ENCODE results near the gene KLHDC10.

The KLHDC10 gene

DNA sequence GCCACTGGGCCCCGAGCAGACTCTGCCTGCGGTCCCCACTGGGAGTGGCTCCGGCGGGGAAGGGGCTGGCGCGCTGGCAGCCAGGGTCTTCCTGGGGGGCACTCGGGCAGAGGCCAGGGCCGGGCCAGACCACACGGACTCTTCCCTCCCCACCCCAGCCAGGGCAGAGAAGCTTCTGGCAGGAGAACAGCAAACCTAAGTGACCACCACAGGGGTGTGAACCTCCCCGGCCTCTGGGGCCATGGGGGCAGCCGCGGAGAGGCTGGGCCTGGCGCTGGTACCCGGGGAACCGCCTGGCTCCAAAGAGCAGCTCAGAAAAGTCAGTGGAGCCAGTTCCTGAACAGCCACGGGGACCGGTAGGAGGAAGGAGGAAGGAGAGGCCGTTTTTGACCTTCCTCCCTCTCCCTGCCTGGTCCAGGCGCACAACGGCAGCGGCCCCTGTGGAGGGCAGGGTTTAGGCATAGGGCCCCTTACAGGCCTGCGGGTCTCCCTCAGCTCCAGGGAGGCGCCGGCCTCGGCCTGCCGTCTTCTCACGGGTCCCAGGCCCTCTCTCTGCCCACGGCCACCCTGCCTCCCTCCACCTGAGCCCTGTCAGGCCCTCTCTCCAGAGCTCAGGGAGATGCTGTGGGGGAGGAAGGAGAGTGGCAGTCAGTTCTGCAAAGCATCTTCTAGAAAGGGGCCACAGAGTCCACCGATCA lies 83.0 kb downstream of the KLHDC10 start:
- Histone ChIP-seq H3K79me2 (ENCODE audit: insufficient read depth, low read length) (no peaks in the 10 kb centered on the region), H4K20me1 (ENCODE audit: insufficient read depth, low read length) (peaks cover 14% of the 10 kb centered on the region), H3K4me1 (ENCODE audit: insufficient read depth, low read length) (no peaks in the 10 kb centered on the region), H3K4me3 (ENCODE audit: low read depth in 1 of 2, low read length in 2 of 2) (no peak overlapping the region), H3K36me3 (ENCODE audit: insufficient read depth, low read length) (no peaks in the 10 kb centered on the region), H3K9me3 (ENCODE audit: insufficient read depth, low read length, severe bottlenecking) (no peaks in the 10 kb centered on the region), H3K4me2 (ENCODE audit: insufficient read depth, low read length) (no peak overlapping the region), H3K27ac (ENCODE audit: low read length) (no peak overlapping the region), H3K9ac (ENCODE audit: low read depth, low read length) (no peak overlapping the region), H3K27me3 (ENCODE audit: insufficient read depth, low read length, poor library complexity) (no peaks in the 10 kb centered on the region), H2AFZ (ENCODE audit: low read depth, low read length) (no peak overlapping the region)
- DNase-seq (no peak), ATAC-seq (ENCODE audit: insufficient read depth, low read depth) (no peak)
- no peak for TF ChIP-seq EZH2 (IDR thresholded peaks at IDR 0.05; ENCODE audit: borderline replicate concordance, low read depth, low read length, severe bottlenecking)
- TF ChIP-seq, protein P1, sequence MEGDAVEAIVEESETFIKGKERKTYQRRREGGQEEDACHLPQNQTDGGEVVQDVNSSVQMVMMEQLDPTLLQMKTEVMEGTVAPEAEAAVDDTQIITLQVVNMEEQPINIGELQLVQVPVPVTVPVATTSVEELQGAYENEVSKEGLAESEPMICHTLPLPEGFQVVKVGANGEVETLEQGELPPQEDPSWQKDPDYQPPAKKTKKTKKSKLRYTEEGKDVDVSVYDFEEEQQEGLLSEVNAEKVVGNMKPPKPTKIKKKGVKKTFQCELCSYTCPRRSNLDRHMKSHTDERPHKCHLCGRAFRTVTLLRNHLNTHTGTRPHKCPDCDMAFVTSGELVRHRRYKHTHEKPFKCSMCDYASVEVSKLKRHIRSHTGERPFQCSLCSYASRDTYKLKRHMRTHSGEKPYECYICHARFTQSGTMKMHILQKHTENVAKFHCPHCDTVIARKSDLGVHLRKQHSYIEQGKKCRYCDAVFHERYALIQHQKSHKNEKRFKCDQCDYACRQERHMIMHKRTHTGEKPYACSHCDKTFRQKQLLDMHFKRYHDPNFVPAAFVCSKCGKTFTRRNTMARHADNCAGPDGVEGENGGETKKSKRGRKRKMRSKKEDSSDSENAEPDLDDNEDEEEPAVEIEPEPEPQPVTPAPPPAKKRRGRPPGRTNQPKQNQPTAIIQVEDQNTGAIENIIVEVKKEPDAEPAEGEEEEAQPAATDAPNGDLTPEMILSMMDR (IDR thresholded peaks at IDR 0.05; ENCODE audit: borderline replicate concordance, extremely low read depth, low read length, poor library complexity, severe bottlenecking), result no peak

DNA sequence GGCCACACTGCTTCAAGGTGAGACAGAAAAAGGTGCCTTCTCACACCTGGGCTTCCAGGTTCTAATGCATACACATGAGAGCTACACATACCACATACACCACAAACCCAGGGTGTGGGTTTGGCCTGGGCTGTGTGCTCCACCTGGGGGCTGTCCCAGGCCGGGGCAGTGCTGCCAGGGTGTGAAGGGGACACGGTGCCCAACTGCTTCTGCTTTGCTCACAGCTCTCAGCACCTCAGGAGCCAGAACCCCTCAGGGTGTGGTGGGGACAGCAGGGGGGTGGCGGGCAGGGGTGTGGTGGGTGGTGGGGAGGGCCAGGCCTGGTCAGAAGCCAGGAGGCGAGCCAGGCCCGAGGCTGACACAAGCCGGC lies 83.8 kb downstream of the KLHDC10 start:
- Histone ChIP-seq H3K36me3 (ENCODE audit: insufficient read depth, low read length) (no peaks in the 10 kb centered on the region), H3K4me2 (ENCODE audit: insufficient read depth, low read length) (no peak overlapping the region), H3K9me3 (ENCODE audit: insufficient read depth, low read length, severe bottlenecking) (no peaks in the 10 kb centered on the region)

DNA sequence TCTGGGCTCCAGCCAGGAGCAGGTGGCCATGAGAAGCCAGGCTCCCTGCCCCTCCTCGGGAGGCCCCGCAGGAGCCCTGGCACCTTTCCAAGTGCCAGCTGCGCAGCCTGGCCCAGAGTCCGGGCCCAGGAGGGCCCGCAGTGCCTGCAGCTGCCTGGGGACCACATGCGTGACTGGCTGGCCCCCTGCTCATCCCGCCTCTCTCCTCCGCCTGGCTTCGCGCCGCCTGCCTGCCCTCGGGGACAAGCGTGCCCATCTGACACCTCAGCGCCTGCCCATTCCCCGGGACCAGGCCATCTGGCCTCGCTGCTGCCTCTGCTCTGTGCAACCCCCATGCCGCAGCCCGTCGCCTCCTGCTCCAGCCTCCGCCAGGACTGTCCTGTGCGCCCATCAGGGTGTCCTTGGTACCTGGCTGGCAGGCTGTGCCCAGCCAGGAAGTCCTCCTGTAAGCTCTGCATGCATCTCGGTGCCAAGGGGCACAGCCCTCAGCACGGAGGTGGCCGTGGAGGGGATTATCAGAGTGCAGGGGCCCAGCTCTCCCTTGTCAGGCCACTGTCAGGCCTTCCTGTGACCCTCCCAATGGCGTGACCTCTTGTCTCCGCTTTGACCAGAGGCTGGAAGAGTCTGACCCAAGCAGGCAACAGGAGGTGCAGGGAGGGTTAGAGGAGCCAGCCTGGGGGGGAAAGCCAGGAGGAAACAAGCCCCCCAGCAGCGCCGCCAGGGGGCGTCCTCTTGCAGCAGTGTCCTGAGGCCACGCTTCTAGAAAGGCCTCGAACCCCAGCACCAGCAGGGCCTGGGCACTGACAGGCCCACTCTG lies 84.4 kb downstream of the KLHDC10 start:
- DNase-seq (no peak), ATAC-seq (ENCODE audit: insufficient read depth, low read depth) (peak; percentile 8; the same call in 1 of the 3 replicates)
- H3K4me1 ChIP-seq (ENCODE audit: insufficient read depth, low read length), result no peaks in the 10 kb centered on the region
- H3K79me2 ChIP-seq (ENCODE audit: insufficient read depth, low read length), result no peaks in the 10 kb centered on the region
- no peaks in the 10 kb centered on the region for H3K27me3 ChIP-seq (ENCODE audit: insufficient read depth, low read length, poor library complexity)
- H2AFZ ChIP-seq (ENCODE audit: low read depth, low read length), result no peak overlapping the region
- TF ChIP-seq EZH2 (IDR thresholded peaks at IDR 0.05; ENCODE audit: borderline replicate concordance, low read depth, low read length, severe bottlenecking), result no peak
- TF ChIP-seq, protein P1 (IDR thresholded peaks at IDR 0.05; ENCODE audit: borderline replicate concordance, extremely low read depth, low read length, poor library complexity, severe bottlenecking), result peak; percentile 16
- H3K9me3 ChIP-seq (ENCODE audit: insufficient read depth, low read length, severe bottlenecking), result no peaks in the 10 kb centered on the region
- H3K9ac ChIP-seq (ENCODE audit: low read depth, low read length), result no peak overlapping the region
- H3K4me3 ChIP-seq (ENCODE audit: low read depth in 1 of 2, low read length in 2 of 2), result no peak overlapping the region
- no peaks in the 10 kb centered on the region for H3K36me3 ChIP-seq (ENCODE audit: insufficient read depth, low read length)
- H3K27ac ChIP-seq (ENCODE audit: low read length), result no peak overlapping the region
- no peak overlapping the region for H3K4me2 ChIP-seq (ENCODE audit: insufficient read depth, low read length)
- peaks cover 14% of the 10 kb centered on the region for H4K20me1 ChIP-seq (ENCODE audit: insufficient read depth, low read length)

More for the DNA sequence above, 83.8 kb downstream of the KLHDC10 start:
- no peaks in the 10 kb centered on the region for H3K4me1 ChIP-seq (ENCODE audit: insufficient read depth, low read length)
- H2AFZ ChIP-seq (ENCODE audit: low read depth, low read length), result no peak overlapping the region
- DNase-seq (no peak), ATAC-seq (ENCODE audit: insufficient read depth, low read depth) (no peak)
- no peaks in the 10 kb centered on the region for H3K79me2 ChIP-seq (ENCODE audit: insufficient read depth, low read length)
- H3K27me3 ChIP-seq (ENCODE audit: insufficient read depth, low read length, poor library complexity), result no peaks in the 10 kb centered on the region
- peaks cover 14% of the 10 kb centered on the region for H4K20me1 ChIP-seq (ENCODE audit: insufficient read depth, low read length)
- TF ChIP-seq, protein P1 (IDR thresholded peaks at IDR 0.05; ENCODE audit: borderline replicate concordance, extremely low read depth, low read length, poor library complexity, severe bottlenecking), result no peak
- no peak for TF ChIP-seq EZH2 (IDR thresholded peaks at IDR 0.05; ENCODE audit: borderline replicate concordance, low read depth, low read length, severe bottlenecking)
- no peak overlapping the region for H3K4me3 ChIP-seq (ENCODE audit: low read depth in 1 of 2, low read length in 2 of 2)
- H3K9ac ChIP-seq (ENCODE audit: low read depth, low read length), result no peak overlapping the region
- no peak overlapping the region for H3K27ac ChIP-seq (ENCODE audit: low read length)
